A172 (cell line): ENCODE measurements around the gene ACKR1. TPM values are rescaled to one million over a fixed set of nuclear protein-coding genes. Genes with fewer than 3 reads are reported as not detected.

Source experiments
- DNase-seq: peaks from one replicate; pipeline ENCODE4 v3.0.0-alpha.2; 2015; ENCODE audit warnings: low spot score
- total RNA-seq: library from RNA; depleted of rRNA; stranded (reverse); fragments of >200 nt; shearing (Covaris generic); gene quantifications from 2 replicates; pipeline ENCODE4 v1.2.3, GENCODE V29; 2014; rRNA removed

The ACKR1 gene
- not detected in 2 replicates for total RNA-seq

GRCh38 chr1:159204161-159205141, at the start of gene ACKR1:
ACKR1 (plus strand) TSS chr1:159204875; CDS start chr1:159204960, 85 bp downstream.
- no peak for DNase-seq

DNA sequence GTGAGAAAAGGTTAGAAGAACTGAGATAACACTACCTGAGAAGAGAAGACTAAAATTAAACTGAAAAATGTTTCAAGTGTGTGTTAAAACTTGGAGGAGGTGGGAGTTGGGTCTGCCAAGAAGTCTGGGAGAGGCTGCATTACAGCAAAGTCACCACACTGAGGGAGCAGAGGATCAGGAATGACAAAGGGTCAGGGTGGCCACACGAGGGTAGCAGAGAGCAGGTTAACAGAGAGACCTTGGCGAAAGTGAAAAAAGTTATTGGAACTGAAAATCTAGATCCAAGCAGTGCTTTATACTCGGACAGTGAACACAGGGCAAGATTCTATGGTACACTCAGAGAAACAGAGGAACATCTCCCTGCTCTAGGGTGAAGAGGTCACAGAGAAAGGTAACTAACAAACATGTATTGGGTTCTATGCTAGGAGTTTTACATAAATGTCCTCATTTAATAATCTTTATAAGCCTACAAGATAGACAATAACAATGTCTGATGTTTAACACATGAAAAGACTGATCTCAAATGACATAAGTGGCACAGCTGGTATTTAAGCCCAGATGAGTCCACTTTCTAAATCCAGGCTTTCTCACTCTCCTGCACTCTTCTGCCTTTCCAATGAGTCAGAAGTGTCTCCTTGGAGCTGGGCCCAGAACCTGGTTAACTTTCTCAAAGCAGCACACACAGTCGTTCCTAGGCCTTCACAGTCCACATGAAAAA, 43.5 kb upstream of the ACKR1 start:
- DNase-seq = peak; percentile 89

DNA sequence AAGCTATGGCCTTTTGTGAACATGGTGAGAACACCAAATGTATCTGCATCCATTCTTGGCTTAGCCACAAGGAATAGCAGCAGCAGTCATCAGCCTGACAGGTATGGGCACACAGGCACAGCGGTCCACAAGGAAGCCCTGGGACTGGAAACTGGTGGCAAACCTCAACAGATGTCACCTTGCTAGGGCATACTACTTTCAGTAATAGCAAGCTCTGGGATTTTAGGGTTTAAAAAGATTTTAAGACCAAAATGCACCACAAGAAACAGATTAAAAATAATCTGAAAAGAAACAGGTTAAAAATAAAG, 43.0 kb upstream of the ACKR1 start:
- DNase-seq = no peak

DNA sequence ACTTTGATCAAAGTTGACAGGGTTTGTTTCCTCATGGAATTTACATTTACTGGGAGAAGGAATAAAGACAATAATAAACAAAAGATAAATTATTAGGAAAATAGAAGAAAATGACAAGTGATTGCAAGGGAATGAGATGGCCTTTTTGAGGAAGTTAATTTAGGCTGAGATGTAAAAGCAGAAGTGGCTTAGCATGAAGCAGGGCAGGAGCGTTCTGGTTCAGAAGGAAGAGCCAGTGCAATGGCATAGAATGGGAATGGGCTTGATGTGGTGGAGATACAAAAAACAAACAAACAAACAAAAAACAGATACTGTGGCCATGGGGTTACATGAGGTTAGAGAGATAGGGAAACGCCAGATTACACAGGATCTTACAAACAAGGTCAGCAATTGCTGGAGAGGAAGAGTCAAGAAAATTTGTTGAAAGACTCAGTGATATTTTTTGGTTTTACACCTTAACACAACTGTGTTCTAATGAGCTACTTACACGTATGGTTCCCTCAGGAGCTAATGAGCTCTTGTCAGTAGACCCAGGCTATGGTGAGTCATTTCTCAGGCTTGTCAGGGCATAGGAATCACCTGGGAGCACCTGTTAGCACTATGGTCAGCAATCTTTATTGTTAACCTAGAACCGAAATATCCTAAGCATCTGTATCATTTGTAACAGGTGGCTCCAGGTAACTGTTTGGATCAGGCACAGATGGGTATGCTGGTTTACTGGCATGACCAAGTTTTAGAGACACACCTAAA, 42.0 kb upstream of the ACKR1 start:
- DNase-seq = no peak

DNA sequence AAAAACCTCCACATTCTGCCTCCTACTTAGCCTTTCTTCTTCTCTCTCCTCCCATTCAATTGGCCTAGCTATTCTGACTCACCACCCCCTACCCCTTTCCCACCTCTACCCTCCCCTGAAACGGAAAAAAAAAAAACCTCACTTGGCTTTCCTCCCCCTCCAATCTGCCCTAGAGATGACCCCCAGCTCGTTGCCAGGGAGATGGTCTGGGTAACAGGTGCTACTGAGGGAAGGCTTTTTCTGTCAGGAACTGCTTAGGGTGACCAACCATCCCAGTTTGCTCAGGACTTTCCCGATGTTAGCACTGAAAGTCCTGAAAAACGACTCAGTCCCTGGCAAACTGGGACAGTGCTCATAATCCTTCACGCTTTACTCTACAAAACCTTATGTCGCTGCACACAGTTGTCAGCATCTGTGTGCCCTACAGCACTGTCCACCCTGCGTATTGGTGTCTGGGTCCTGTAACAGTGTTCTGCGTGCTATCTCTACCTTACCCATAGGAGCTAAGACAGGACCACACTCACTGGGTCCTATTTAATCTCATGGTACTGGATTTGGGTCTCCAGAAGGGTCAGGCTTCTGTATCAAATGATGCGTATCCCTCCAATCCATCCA, 41.0 kb upstream of the ACKR1 start:
- DNase-seq = no peak

GRCh38 chr1:159168043-159168442, 36.6 kb upstream of the ACKR1 start:
- no peak for DNase-seq

DNA sequence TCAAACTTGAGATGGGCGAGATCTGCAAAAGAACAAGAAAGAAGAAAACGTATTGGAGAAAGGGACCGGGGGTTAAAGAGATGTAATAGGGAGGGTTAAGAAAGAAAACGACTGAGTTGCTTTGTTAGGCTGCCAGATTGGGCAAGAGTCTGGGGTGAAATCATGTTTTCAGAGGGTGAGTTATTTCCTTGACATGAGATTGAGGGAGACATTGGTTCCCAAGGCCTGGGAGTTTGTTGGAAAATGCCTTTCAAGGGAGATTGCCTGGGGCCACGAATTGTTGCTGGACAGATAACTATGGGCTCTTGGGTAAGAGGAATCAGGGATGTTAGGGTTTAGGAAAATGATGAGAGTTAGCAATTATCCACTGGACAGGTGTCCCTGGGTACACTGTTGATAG, 34.0 kb upstream of the ACKR1 start:
- no peak for DNase-seq

DNA sequence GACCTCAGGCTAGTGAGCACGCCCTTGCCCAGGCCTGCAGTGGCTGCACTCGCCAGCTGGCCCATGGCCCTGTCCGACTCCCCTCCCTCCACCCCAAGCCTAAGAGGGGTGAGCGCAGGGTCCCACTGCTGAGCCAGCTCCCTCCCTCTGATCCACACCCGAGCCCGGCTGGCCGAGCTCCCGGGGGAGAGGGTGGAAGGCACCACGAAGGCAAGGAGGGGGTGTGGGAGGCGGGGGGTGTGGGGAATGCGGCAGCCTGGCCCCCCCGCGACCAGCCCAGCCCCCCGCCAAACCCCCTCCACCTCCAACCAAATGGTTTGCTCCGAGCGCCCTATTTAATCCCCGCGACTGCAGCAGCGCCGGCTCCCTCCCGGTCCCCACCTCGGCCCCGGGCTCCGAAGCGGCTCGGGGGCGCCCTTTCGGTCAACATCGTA, 33.4 kb upstream of the ACKR1 start, which contains the start of gene CADM3:
CADM3 (plus strand) TSS at position 362 of the 434 bp plus-strand sequence. CDS start 151 bp downstream, outside the sequence.
- DNase-seq = no peak

GRCh38 chr1:159171688-159172501, 32.8 kb upstream of the ACKR1 start:
- no peak for DNase-seq

GRCh38 chr1:159172614-159173291, 31.9 kb upstream of the ACKR1 start:
- no peak for DNase-seq

DNA sequence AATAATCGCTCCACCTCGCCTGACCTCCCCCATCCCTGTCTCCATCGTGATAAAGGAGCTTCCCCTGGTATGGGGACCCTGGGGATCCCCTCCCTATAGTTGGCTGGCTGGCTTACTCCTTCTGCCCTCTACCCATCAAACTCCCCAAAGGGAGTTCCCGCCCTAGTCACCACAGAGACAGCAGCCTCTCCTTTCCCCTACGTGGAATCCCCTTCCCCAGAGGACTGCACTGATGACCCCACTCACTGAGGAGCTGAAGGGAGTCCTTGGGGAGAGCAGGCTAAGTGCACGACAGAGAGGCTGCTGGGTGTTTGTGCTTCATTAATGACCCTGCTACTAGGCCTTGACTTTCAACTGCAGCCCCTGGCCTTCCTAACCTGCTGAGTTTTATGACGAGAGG, 31.4 kb upstream of the ACKR1 start:
- no peak for DNase-seq

- no peak for DNase-seq
These were observed 29.1 kb upstream of the ACKR1 start for GRCh38 chr1:159175571-159175970.

- peak; percentile 78 for DNase-seq
These were observed 27.3 kb upstream of the ACKR1 start for GRCh38 chr1:159177272-159177907.

DNA sequence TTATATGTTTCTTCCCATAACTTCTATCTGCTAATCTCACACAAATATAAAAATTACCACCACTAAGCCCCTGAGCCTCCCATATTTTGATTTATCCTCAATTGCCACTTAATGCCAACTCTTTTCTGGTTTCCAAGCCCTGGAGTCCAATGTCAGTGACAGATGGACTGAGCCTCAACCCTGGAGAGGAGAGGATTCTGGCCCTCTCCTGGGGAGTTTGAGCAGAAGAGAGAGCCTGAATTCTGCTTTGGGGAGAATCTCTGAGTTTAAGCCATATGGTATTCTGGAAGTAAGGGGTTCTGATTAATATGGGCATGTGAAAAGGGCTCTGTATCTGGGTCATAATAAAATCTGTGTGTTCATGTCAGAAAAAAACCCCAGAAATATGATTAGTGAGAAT, 24.8 kb upstream of the ACKR1 start:
- no peak for DNase-seq

DNA sequence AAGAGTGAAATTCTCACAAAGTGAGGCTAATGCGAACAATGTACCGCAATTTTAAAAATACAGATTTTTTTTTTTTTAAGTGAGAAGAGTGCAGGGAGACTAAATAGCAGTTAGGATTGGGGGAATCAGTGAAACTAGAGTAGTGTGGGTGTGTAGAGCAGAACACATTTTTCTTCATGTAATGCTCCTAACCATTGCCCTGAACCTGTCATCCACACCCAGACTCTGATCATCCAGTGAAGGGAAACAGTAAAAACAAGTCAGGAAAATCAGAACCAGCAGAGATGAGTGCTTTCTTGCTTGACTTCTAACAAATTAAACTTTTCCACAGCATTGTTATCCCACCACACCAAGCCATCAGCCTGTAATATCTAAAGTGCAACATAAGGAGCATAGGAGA, 24.2 kb upstream of the ACKR1 start:
- no peak for DNase-seq

DNA sequence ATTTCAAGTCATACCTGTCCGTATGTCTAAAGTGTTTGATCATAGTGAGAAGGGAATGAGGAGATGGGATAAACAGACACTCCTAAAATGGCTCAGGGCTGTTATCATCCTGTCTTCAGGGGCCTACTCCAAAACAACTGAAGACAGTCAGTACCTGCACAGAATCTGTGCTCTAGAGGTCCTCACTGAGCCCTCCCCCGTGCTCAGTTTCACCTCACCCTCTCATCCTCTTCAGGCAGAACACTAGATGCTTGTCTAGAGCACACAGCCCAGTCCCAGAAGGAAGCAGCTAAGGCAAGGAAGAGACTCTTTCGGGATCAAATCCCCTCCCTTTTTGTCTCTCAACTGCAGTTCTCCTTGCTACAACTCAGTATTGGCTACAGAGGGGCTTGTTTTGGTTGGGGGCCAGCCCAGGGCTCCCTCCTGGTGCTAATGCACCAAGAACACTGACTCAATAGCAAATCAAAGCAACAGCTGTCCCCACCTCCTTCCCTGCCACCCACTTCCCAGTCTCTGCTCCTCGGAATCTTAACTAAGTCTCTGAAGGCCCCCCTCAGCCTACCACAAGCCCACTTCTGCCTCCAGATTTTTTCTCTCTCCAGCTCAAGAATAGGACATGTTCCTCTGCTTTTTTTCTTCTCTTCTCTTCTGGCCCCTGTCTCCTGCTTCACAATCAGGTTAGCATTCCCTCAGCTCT, 23.2 kb upstream of the ACKR1 start:
- DNase-seq = no peak

GRCh38 chr1:159184201-159184600, 20.5 kb upstream of the ACKR1 start:
- peak; percentile 20 for DNase-seq

- no peak for DNase-seq
These were observed 19.6 kb upstream of the ACKR1 start for GRCh38 chr1:159185121-159185520.

GRCh38 chr1:159187033-159187432, 17.6 kb upstream of the ACKR1 start:
- no peak for DNase-seq
